HepG2 (cell line): ENCODE results near the gene C1QL3. TPM values are rescaled to one million over a fixed set of nuclear protein-coding genes. Genes with fewer than 3 reads are reported as not detected.

Source experiments
- ATAC-seq: fragments of 200-7000 bp; cut with Tn5 transposase; 3 replicates; pipeline ENCODE4 v1.9.1; 2020; ENCODE audit warnings: mild to moderate bottlenecking, moderate library complexity
- BruUV-seq: library from RNA; stranded (reverse); fragments of 400-500 nt; replicated peaks from 2 replicates; lab custom pipeline; 2021; lab: Mats Ljungman, UMichigan
- CTCF ChIA-PET: fragments of 300-600 bp; formaldehyde crosslinking; extraction: SDS; loops from one replicate; lab custom pipeline; 2021; ENCODE audit warnings: low total read pairs, inconsistent platforms, low intra/inter-chr PET ratio; lab: Yijun Ruan, JAX
- POLR2A ChIA-PET: fragments of 350-600 bp; sonication (Branson Sonifier 250); formaldehyde crosslinking; loops from one replicate; lab custom pipeline; 2020; ENCODE audit warnings: antibody characterized with exemption, inconsistent platforms; lab: Yijun Ruan, JAX
- DNase-seq: peaks from one replicate; pipeline ENCODE4 v3.0.0-alpha.2; 2015; ENCODE audit warnings: low spot score
- FAIRE-seq: peaks from 3 replicates; lab custom pipeline; 2011; peaks lifted over from hg19 to GRCh38; lab: Jason Lieb, UNC
- H2AFZ ChIP-seq: one replicate; pipeline ENCODE4 v1.6.1; 2011; ENCODE audit warnings: low read length, inconsistent platforms
- H3K27ac ChIP-seq: fragments of 300-600 bp; 3 replicates; pipeline ENCODE4 v1.8.0; 2011; ENCODE audit warnings: mixed run types, mild to moderate bottlenecking, mixed read lengths, low read length, inconsistent platforms; ENCODE audit not compliant: insufficient read depth; ENCODE audit errors: extremely low read length
- H3K27me3 ChIP-seq, 2 experiments: fragments of 200-600 bp in 1 of 2; 2 replicates in 1 of 2; 3 replicates in 1 of 2; pipeline versions ENCODE4 v1.6.0 to v1.8.0; 2011; ENCODE audit warnings: low read length in 2 of 2, mild to moderate bottlenecking in 2 of 2, moderate library complexity in 2 of 2, inconsistent platforms in 1 of 2; ENCODE audit not compliant: insufficient read depth in 2 of 2, control insufficient read depth in 1 of 2
- H3K36me3 ChIP-seq, 2 experiments: fragments of 200-600 bp in 1 of 2; replicated peaks in 1 of 2; 2 replicates in 1 of 2; 3 replicates in 1 of 2; pipeline versions ENCODE4 v1.5.1 to v1.8.0; 2011; ENCODE audit warnings: low read length in 2 of 2, inconsistent platforms in 1 of 2; ENCODE audit not compliant: insufficient read depth in 2 of 2, control insufficient read depth in 1 of 2
- H3K4me1 ChIP-seq: 2 replicates; pipeline ENCODE4 v1.5.1; 2012; ENCODE audit warnings: low read length, inconsistent platforms; ENCODE audit not compliant: insufficient read depth
- H3K4me2 ChIP-seq: 2 replicates; pipeline ENCODE4 v1.6.0; 2011; ENCODE audit warnings: low read depth, low read length, inconsistent platforms
- H3K4me3 ChIP-seq, 3 experiments: fragments of 200-600 bp in 1 of 3; sonication (generic), shearing (Covaris generic) in 1 of 3; replicated peaks in 1 of 3; 2 replicates each; pipeline ENCODE4 v1.5.1; 2011 to 2016; ENCODE audit warnings: low read length in 3 of 3, inconsistent platforms in 2 of 3, low read depth in 2 of 3, mild to moderate bottlenecking in 2 of 3, control low read depth in 1 of 3, mixed read lengths in 1 of 3; ENCODE audit not compliant: insufficient read depth in 1 of 3
- H3K79me2 ChIP-seq: one replicate; pipeline ENCODE4 v1.6.1; 2011; ENCODE audit warnings: low read length, inconsistent platforms; ENCODE audit not compliant: insufficient read depth
- H3K9ac ChIP-seq: 2 replicates; pipeline ENCODE4 v1.6.0; 2011; ENCODE audit warnings: mild to moderate bottlenecking, low read depth, low read length, inconsistent platforms; ENCODE audit not compliant: insufficient read depth
- H3K9me3 ChIP-seq: 2 replicates; pipeline ENCODE4 v1.5.1; 2012; ENCODE audit warnings: mild to moderate bottlenecking, low read length
- H4K20me1 ChIP-seq: 2 replicates; pipeline ENCODE4 v1.6.0; 2011; ENCODE audit warnings: inconsistent platforms, mild to moderate bottlenecking, low read length, moderate library complexity; ENCODE audit not compliant: insufficient read depth
- ELF4 ChIP-seq: sonication (generic); formaldehyde crosslinking; IDR thresholded peaks from 2 replicates; pipeline ENCODE4 v1.5.0; 2020; ENCODE audit warnings: missing genetic modification reagents, mild to moderate bottlenecking, moderate library complexity, borderline replicate concordance
- FOXP4 ChIP-seq: sonication (generic); formaldehyde crosslinking; IDR thresholded peaks from 2 replicates; pipeline ENCODE4 v1.4.0; 2020; ENCODE audit warnings: missing genetic modification reagents
- GTF3A ChIP-seq: sonication (generic); formaldehyde crosslinking; conservative IDR thresholded peaks from 2 replicates; pipeline ENCODE4 v1.4.0; 2020; ENCODE audit warnings: mild to moderate bottlenecking, missing genetic modification reagents
- KLF12 ChIP-seq: sonication (generic); formaldehyde crosslinking; IDR thresholded peaks from 2 replicates; pipeline ENCODE4 v1.4.0; 2020; ENCODE audit warnings: missing genetic modification reagents, borderline replicate concordance
- MXD1 ChIP-seq: sonication (generic); formaldehyde crosslinking; IDR thresholded peaks from 2 replicates; pipeline ENCODE4 v1.4.0; 2020; ENCODE audit warnings: mild to moderate bottlenecking, missing genetic modification reagents
- NPAS2 ChIP-seq: sonication (generic); formaldehyde crosslinking; IDR thresholded peaks from 2 replicates; pipeline ENCODE4 v1.8.0; 2022; ENCODE audit warnings: mild to moderate bottlenecking, missing genetic modification reagents, borderline replicate concordance
- TBP ChIP-seq: sonication (generic); formaldehyde crosslinking; IDR thresholded peaks from 2 replicates; pipeline ENCODE4 v1.5.0; 2020; ENCODE audit warnings: missing genetic modification reagents
- TBX3 ChIP-seq: fragments of 450-650 bp; IDR thresholded peaks from 2 replicates; pipeline ENCODE4 v1.6.1; 2017; ENCODE audit warnings: antibody characterized with exemption, mild to moderate bottlenecking, inconsistent platforms, borderline replicate concordance
- THAP8 ChIP-seq: sonication (generic); formaldehyde crosslinking; IDR thresholded peaks from 2 replicates; pipeline ENCODE4 v1.5.1; 2020; ENCODE audit warnings: missing genetic modification reagents, mild to moderate bottlenecking, borderline replicate concordance
- TOE1 ChIP-seq: sonication (generic); formaldehyde crosslinking; IDR thresholded peaks from 2 replicates; pipeline ENCODE4 v1.4.0; 2020; ENCODE audit warnings: mild to moderate bottlenecking, missing genetic modification reagents
- ZC3H4 ChIP-seq: sonication (generic); formaldehyde crosslinking; IDR thresholded peaks from 2 replicates; pipeline ENCODE4 v1.4.0; 2020; ENCODE audit warnings: missing genetic modification reagents, borderline replicate concordance
- ZMYM3 ChIP-seq: sonication (generic); formaldehyde crosslinking; IDR thresholded peaks from 2 replicates; pipeline ENCODE4 v1.5.1; 2020; ENCODE audit warnings: mild to moderate bottlenecking, missing genetic modification reagents
- ZNF331 ChIP-seq: sonication (generic); formaldehyde crosslinking; IDR thresholded peaks from 2 replicates; pipeline ENCODE4 v1.4.0; 2020; ENCODE audit warnings: missing genetic modification reagents
- ZNF546 ChIP-seq: sonication (generic); formaldehyde crosslinking; conservative IDR thresholded peaks from 2 replicates; pipeline ENCODE4 v1.8.1; 2023; ENCODE audit warnings: mild to moderate bottlenecking, missing genetic modification reagents
- ZNF660 ChIP-seq: sonication (generic); formaldehyde crosslinking; IDR thresholded peaks from 2 replicates; pipeline ENCODE4 v1.5.1; 2020; ENCODE audit warnings: mild to moderate bottlenecking, low read depth, missing genetic modification reagents, borderline replicate concordance
- WGBS: methylation state at CpG from one replicate; pipeline ENCODE4 v1.1.6; 2017; ENCODE audit warnings: low lambda C conversion rate; 5-methylcytosine and 5-hydroxymethylcytosine counted together
- in situ Hi-C: cut with HindIII; loops from 2 replicates; pipeline ENCODE4 v1.10.0; 2017; ENCODE audit warnings: low pct_unique_long_range_greater_than_20kb; ENCODE audit not compliant: extremely low pct_ligation_motif_present
- intact Hi-C: fragments of 100-400 bp; cut with micrococcal nuclease; formaldehyde crosslinking; loops from one replicate; pipeline ENCODE4 v1.10.0; 2022; ENCODE audit not compliant: unreplicated experiment
- polyA plus RNA-seq, 8 experiments: library from polyadenylated mRNA; depleted of rRNA in 3 of 8; stranded (reverse) in 7 of 8; unstranded in 1 of 8; fragments of >200 nt; fragmentation: Illumina TruSeq in 4 of 8; extraction: Trizol in 4 of 8; gene quantifications; 2 replicates each; pipeline versions ENCODE4 v1.2.1 to v1.2.3, GENCODE V29; 2011 to 2016; ENCODE audit warnings: low read depth in 4 of 8, missing spikeins in 1 of 8, mixed read lengths in 1 of 8; ENCODE audit not compliant: insufficient read depth in 1 of 8
- total RNA-seq, 5 experiments: library from RNA; depleted of rRNA; stranded (reverse); fragments of >200 nt; fragmentation: Illumina TruSeq; extraction: Trizol; gene quantifications; 2 replicates each; pipeline ENCODE4 v1.2.3, GENCODE V29; 2016; ENCODE audit warnings: low read depth in 1 of 5

The C1QL3 gene
- total and polyA plus RNA-seq, 2 of the 13 experiments (the other 11 are each of a cell fraction or from before 2014, with no cell fraction given): not detected

GRCh38 chr10:16519908-16520861 lies 1.5 kb downstream of the C1QL3 start:
- intact Hi-C loops: no loop called here
- FAIRE-seq: no peak

More at GRCh38 chr10:16519908-16520861, 1.5 kb downstream of the C1QL3 start:
- Histone ChIP-seq H3K9me3 (no peaks in the 10 kb centered on the region), H3K36me3 (no peaks in the 10 kb centered on the region), H2AFZ (no peak overlapping the region), H3K27me3 (peaks cover 1 to 30% of the 10 kb centered on the region in 2 experiments; a peak in 2 of 5 replicates), H4K20me1 (no peaks in the 10 kb centered on the region), H3K79me2 (no peaks in the 10 kb centered on the region), H3K4me3 (no peak overlapping the region), H3K4me1 (no peaks in the 10 kb centered on the region), H3K9ac (no peak overlapping the region), H3K27ac (no peak overlapping the region), H3K4me2 (no peak overlapping the region)
- in situ Hi-C loops: no loop called here
- TF ChIP-seq GTF3A: no peak
- TF ChIP-seq THAP8 (CRISPR knock-in tag): no peak
- TF ChIP-seq MXD1: no peak
- TF ChIP-seq TOE1: no peak
- no peak for TF ChIP-seq ZNF331 (CRISPR knock-in tag)
- no peak for TF ChIP-seq FOXP4
- no peak for TF ChIP-seq ZC3H4 (CRISPR knock-in tag)
- TF ChIP-seq KLF12 (CRISPR knock-in tag): no peak
- no peak for TF ChIP-seq TBX3
- no peak for TF ChIP-seq ELF4 (CRISPR knock-in tag)
- no peak for TF ChIP-seq ZNF660 (CRISPR knock-in tag)
- no peak for TF ChIP-seq NPAS2 (CRISPR knock-in tag)
- no peak for TF ChIP-seq ZNF546
- no peak for TF ChIP-seq ZMYM3
- TF ChIP-seq TBP (CRISPR knock-in tag): no peak
- no peak for DNase-seq
- BruUV-seq: no TSS peak
- 91% methylated on average over 70 of the region's 104 CpGs for WGBS
- ATAC-seq: no peak
- ChIA-PET POLR2A (no interaction called here), CTCF (no interaction called here)
